Activated T-cell treated with anti-CD3 and anti-CD28 coated beads, Interleukin-2, amount 50 U/mL, for 24 hours (primary cell): ENCODE data around the gene CECR2.

Experiments
- DNase-seq: peaks from one replicate; pipeline ENCODE4 v3.0.0-alpha.2; 2020
- H3K27ac Mint-ChIP-seq: 2 replicates; pipeline ENCODE4 v1.8.0; 2020; ENCODE audit warnings: mild to moderate bottlenecking, mixed read lengths
- H3K27me3 Mint-ChIP-seq: 2 replicates; pipeline ENCODE4 v1.8.0; 2020; ENCODE audit warnings: mixed read lengths
- H3K36me3 Mint-ChIP-seq: 2 replicates; pipeline ENCODE4 v1.8.0; 2020; ENCODE audit warnings: low read depth, mixed read lengths
- H3K4me1 Mint-ChIP-seq: 2 replicates; pipeline ENCODE4 v1.8.0; 2020; ENCODE audit warnings: low read depth, mixed read lengths
- H3K4me3 Mint-ChIP-seq: 2 replicates; pipeline ENCODE4 v1.8.0; 2020; ENCODE audit warnings: mild to moderate bottlenecking, moderate library complexity, mixed read lengths
- H3K9me3 Mint-ChIP-seq: 2 replicates; pipeline ENCODE4 v1.8.0; 2020; ENCODE audit warnings: mixed read lengths

CECR2 gene

GRCh38 chr22:17375914-17376614 is 6.8 kb downstream of the CECR2 start:
- Mint-ChIP-seq H3K36me3 (no peaks in the 10 kb centered on the region), H3K27me3 (peaks cover 67% of the 10 kb centered on the region), H3K4me1 (peaks cover 1% of the 10 kb centered on the region), H3K4me3 (no peak overlapping the region), H3K27ac (no peak overlapping the region), H3K9me3 (no peaks in the 10 kb centered on the region)
- DNase-seq = no peak

GRCh38 chr22:17376950-17377349 is 7.7 kb downstream of the CECR2 start:
- no peaks in the 10 kb centered on the region for H3K36me3 Mint-ChIP-seq

DNA sequence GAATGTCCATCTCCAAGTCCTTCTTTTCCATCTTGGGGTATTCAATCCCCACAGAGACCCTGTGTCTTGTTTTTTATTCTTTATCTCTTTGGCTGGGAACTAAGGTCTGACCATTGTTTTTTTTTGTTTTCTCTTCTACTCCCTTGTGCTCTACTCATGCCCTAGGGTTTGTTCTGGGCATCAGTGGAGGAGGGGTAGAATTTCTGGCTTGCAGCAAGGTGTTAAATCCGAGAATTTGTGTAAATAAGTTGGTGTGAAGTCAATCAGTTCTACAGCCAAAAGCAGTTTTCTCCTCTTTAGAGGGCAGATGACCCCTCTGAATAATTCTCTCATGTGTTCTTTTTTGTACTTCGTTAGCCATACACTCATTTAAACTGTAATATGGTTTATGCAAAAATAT is 10.7 kb downstream of the CECR2 start:
- H3K4me3 Mint-ChIP-seq = no peak overlapping the region
- H3K27ac Mint-ChIP-seq = no peak overlapping the region
- peaks cover 2% of the 10 kb centered on the region for H3K9me3 Mint-ChIP-seq
- no peaks in the 10 kb centered on the region for H3K36me3 Mint-ChIP-seq
- DNase-seq = no peak
- peaks cover 56% of the 10 kb centered on the region for H3K27me3 Mint-ChIP-seq
- no peaks in the 10 kb centered on the region for H3K4me1 Mint-ChIP-seq

More at GRCh38 chr22:17376950-17377349, 7.7 kb downstream of the CECR2 start:
- Mint-ChIP-seq H3K9me3 (no peaks in the 10 kb centered on the region), H3K27me3 (peaks cover 63% of the 10 kb centered on the region), H3K4me1 (no peaks in the 10 kb centered on the region), H3K4me3 (no peak overlapping the region), H3K27ac (no peak overlapping the region)
- no peak for DNase-seq

DNA sequence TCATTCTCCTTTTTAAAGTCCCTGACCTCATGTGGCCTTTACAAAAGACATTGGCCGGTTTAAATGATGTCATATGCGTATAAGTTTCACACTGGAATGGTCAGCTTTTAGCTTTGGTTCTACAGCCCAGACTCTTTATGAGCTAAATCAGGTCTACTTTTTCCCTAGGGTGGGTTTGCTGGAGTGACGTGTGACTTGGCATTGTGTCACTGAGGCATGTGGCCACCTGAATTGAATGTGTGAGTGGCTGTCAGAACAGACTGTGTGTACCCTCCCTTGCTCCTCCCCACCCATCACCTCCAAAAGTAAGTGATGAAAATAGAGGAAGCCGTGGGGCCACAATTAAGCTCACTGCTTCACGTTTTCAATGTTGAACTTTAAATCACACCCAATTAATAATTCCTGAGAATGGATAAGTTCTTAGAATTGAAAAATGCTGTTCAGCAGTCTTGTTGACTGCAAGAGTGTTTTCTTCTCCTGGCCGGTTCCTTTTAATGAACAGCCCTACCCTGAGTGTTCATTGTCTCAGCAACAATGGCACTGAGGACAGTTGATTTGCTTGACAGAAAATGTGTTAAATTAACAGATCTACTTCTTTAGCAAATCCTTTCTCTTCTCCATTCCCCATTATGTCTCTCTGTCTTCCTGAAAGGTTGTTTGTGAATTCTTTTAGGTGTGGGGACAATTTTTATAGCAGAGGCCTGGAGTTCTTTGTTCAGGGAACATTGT is 11.3 kb downstream of the CECR2 start:
- Mint-ChIP-seq H3K4me1 (no peaks in the 10 kb centered on the region), H3K4me3 (no peak overlapping the region), H3K27ac (no peak overlapping the region), H3K36me3 (no peaks in the 10 kb centered on the region), H3K27me3 (peaks cover 51% of the 10 kb centered on the region), H3K9me3 (peaks cover 2% of the 10 kb centered on the region)
- no peak for DNase-seq

- no peak for DNase-seq
- Mint-ChIP-seq H3K9me3 (peaks cover 2% of the 10 kb centered on the region), H3K36me3 (no peaks in the 10 kb centered on the region), H3K27me3 (peaks cover 43% of the 10 kb centered on the region), H3K4me1 (no peaks in the 10 kb centered on the region), H3K27ac (no peak overlapping the region), H3K4me3 (no peak overlapping the region)
These were observed 12.1 kb downstream of the CECR2 start for GRCh38 chr22:17381192-17381913.

DNA sequence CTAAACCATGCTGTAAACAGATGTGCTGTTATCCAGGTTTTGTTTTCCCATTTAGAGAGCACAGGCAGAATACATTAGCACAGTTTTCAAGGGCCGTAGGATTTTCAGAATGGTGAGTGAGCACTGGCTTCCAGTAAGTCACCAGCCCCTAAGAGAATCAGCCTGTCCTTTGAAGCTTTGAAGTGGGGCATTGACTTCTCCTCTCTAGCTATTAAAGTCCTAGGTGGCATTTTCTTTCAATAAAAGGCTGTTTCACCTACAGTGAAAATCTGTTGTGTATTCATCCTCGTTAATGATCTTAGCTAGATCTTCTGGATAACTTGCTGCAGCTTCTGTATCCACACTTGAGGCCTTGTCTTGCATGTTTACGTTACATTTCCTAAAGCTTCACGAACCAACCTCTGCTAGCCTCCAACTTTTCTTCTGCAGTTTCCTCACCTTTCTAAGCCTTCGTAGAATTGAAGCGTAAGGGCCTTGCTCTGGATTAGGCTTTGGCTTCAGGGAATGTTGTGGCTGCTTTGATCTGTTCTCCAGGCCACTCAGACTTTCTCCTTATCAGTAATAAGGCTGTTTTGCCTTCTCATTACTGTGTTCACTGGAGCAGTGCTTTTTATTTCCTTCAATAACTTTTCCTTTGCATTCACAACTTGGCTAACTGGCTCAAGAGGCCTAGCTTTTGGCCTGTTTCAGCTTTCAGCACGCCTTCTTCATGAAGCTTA is 15.5 kb downstream of the CECR2 start:
- Mint-ChIP-seq H3K27ac (no peak overlapping the region), H3K36me3 (no peaks in the 10 kb centered on the region), H3K9me3 (peaks cover 2% of the 10 kb centered on the region), H3K27me3 (peaks cover 26% of the 10 kb centered on the region), H3K4me3 (no peak overlapping the region), H3K4me1 (no peaks in the 10 kb centered on the region)
- no peak for DNase-seq

GRCh38 chr22:17387356-17387755 is 18.1 kb downstream of the CECR2 start:
- no peak overlapping the region for H3K27ac Mint-ChIP-seq
- no peaks in the 10 kb centered on the region for H3K36me3 Mint-ChIP-seq

DNA sequence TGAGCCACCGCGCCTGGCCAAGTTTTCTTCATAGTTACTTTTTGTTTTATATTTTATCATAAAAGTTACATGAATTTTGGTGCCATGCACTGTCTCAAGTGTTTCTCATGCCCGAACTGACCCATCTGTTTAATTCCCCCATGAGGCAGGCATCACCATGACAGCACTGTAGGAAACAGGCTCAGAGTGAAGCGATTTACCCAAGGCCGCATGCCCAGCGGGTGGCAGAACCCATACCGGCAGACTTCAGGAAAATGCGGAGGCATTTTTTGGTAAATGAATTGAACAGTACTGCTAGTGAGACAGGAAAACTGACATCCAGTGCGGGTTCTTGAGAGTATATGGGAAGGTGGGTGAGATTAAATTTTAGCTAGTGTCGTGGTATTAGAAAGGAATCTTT is 19.0 kb downstream of the CECR2 start:
- no peaks in the 10 kb centered on the region for H3K36me3 Mint-ChIP-seq
- no peak overlapping the region for H3K4me3 Mint-ChIP-seq
- no peaks in the 10 kb centered on the region for H3K4me1 Mint-ChIP-seq
- H3K27ac Mint-ChIP-seq = no peak overlapping the region
- H3K27me3 Mint-ChIP-seq = peaks cover 5% of the 10 kb centered on the region
- peaks cover 2% of the 10 kb centered on the region for H3K9me3 Mint-ChIP-seq
- no peak for DNase-seq

More at GRCh38 chr22:17387356-17387755, 18.1 kb downstream of the CECR2 start:
- H3K4me3 Mint-ChIP-seq = no peak overlapping the region
- peaks cover 7% of the 10 kb centered on the region for H3K27me3 Mint-ChIP-seq
- no peak for DNase-seq
- peaks cover 2% of the 10 kb centered on the region for H3K9me3 Mint-ChIP-seq
- H3K4me1 Mint-ChIP-seq = no peaks in the 10 kb centered on the region

- Mint-ChIP-seq H3K36me3 (no peaks in the 10 kb centered on the region), H3K27ac (no peak overlapping the region), H3K9me3 (no peaks in the 10 kb centered on the region), H3K27me3 (no peaks in the 10 kb centered on the region), H3K4me3 (no peak overlapping the region), H3K4me1 (no peaks in the 10 kb centered on the region)
- no peak for DNase-seq
These were observed 20.8 kb downstream of the CECR2 start for GRCh38 chr22:17390087-17390486.

DNA sequence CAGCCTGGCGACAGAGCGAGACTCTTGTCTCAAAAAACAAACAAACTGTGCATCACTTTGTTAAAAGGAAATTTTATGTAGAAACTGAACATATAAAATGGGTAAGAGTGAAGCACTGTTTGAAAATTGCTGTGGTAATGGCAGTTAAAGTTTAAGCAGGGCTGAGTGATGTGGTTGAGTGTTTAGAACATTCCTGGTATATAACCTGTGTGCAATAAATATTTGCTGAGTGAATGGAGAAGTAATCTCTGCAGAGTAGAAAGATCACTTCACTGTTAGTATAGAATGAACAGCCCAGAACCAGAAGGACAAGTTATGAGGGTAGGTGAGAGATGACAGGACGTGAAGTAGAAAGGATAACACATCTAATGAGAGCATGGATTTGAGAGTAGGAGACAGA is 27.3 kb downstream of the CECR2 start:
- peaks cover 7% of the 10 kb centered on the region for H3K4me1 Mint-ChIP-seq
- H3K27ac Mint-ChIP-seq = no peak overlapping the region
- peaks cover 3% of the 10 kb centered on the region for H3K27me3 Mint-ChIP-seq
- no peaks in the 10 kb centered on the region for H3K9me3 Mint-ChIP-seq
- no peaks in the 10 kb centered on the region for H3K36me3 Mint-ChIP-seq
- DNase-seq = no peak
- H3K4me3 Mint-ChIP-seq = no peak overlapping the region

DNA sequence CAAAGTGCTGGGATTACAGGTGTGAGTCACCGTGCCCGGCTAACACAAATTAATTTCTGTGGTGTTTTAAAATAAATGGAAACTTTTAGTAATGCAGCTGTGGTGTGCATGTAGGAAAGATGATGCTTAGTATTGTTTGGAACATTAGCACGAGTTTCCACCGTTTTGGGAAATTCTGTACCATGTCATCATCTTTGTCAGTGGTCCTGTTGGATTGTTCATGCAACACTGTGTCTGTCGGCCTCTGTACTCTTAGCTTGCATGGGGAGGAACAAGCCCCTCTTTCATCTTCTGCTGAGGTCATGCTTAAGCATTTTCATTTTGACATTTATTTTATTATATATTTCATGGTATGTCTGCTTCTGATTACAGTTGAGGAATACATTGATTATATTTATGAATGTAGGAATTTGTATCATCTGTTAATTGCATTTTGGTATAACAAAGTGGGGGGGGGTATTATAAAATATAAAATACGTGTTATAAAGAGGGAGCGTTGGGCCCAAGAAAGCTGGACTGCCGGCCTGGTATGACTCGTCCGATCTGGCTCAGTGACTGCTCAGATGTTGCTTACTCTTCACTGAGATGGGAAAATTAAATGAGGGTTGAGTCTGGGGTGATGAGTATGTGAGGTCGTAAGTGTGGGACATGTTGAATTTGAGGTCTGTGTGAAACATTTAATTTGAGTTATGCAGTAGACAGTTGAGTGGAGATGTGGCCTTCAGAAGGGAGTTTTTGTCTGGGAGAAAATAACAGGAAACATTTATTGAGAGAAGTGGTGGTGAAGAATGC is 28.7 kb downstream of the CECR2 start:
- Mint-ChIP-seq H3K27ac (peak overlapping the region; percentile 22), H3K4me1 (peaks cover 7% of the 10 kb centered on the region)

DNA sequence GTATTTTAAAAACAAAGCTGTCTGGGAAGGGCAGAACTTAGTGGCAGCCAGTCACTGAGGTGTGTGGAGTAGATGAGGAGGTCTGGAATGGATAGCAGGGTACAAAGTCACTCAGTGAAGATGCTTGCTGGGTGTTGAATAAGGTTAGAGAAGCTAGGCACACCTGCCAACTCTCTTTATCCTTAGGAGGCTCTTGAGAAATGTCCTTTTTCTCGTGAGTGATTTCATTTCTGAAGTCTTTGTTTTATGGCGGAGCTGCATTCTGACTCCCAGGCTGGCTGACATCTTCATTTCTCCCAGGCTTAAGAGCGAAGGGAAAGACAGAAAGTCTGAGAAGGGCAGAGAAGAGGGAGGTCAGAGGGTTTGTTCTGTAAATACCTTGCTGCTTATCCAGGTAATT is 31.0 kb downstream of the CECR2 start:
- H3K4me1 Mint-ChIP-seq = peaks cover 7% of the 10 kb centered on the region
- no peak for DNase-seq
- no peaks in the 10 kb centered on the region for H3K36me3 Mint-ChIP-seq
- H3K9me3 Mint-ChIP-seq = no peaks in the 10 kb centered on the region
- no peak overlapping the region for H3K4me3 Mint-ChIP-seq
- peaks cover 3% of the 10 kb centered on the region for H3K27me3 Mint-ChIP-seq
- no peak overlapping the region for H3K27ac Mint-ChIP-seq

More for the DNA sequence above, 28.7 kb downstream of the CECR2 start:
- peaks cover 3% of the 10 kb centered on the region for H3K27me3 Mint-ChIP-seq
- no peaks in the 10 kb centered on the region for H3K9me3 Mint-ChIP-seq
- H3K4me3 Mint-ChIP-seq = no peak overlapping the region
- H3K36me3 Mint-ChIP-seq = no peaks in the 10 kb centered on the region
- DNase-seq = no peak

DNA sequence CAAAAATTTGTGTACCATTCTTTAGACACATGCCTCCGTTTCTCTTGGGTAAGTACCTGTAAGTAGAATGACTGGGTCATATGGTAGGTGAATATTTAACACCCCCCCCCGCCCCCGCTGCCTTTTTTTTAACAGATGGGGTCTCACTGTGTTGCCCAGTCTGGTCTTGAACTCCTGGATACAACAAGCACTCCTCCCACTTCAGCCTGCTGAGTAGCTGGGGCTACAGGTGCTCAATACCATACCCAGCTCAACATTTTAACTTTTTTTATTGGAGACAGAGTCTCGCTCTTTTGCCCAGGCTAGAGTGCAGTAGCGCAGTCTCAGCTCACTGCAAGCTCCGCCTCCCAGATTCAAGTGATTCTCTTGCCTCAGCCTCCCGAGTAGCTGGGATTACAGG is 32.5 kb downstream of the CECR2 start:
- no peaks in the 10 kb centered on the region for H3K9me3 Mint-ChIP-seq
- H3K36me3 Mint-ChIP-seq = no peaks in the 10 kb centered on the region
- peaks cover under 1% of the 10 kb centered on the region for H3K27me3 Mint-ChIP-seq
- no peak overlapping the region for H3K27ac Mint-ChIP-seq
- peaks cover 7% of the 10 kb centered on the region for H3K4me1 Mint-ChIP-seq
- no peak for DNase-seq
- no peak overlapping the region for H3K4me3 Mint-ChIP-seq

- no peak overlapping the region for H3K27ac Mint-ChIP-seq
- no peak overlapping the region for H3K4me3 Mint-ChIP-seq
- peaks cover 7% of the 10 kb centered on the region for H3K4me1 Mint-ChIP-seq
- H3K9me3 Mint-ChIP-seq = no peaks in the 10 kb centered on the region
- H3K36me3 Mint-ChIP-seq = no peaks in the 10 kb centered on the region
- no peaks in the 10 kb centered on the region for H3K27me3 Mint-ChIP-seq
- no peak for DNase-seq
These were observed 33.0 kb downstream of the CECR2 start for GRCh38 chr22:17402293-17402692.
